Measurements from ENCODE around the gene BRIX1.

DNA sequence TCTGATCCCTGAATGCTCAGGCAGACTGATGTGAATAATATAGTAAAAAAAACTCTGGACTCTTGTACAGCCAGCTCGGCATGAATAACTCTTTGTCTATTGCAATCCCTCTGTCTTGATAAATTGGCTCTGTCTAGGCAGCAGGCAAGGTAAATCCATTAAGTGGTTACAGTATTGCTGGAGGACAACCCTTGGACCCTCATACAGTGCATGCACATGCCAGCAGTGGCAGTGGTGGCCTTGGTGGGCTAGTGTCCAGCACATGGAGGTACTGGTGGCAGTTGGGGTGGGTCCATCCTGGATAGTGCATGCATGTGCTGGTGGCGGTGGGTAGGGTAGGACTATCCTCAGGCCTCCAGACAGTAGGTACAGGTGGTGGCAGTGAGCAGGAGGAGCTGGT, 52.7 kb downstream of the BRIX1 start:
- TF ChIP-seq POLR2A (IDR thresholded peaks at IDR 0.05; ENCODE audit: low read length) (no peak), GATA1 (IDR thresholded peaks at IDR 0.05; ENCODE audit: low read depth, low read length) (no peak)

Data from erythroblast (primary cell).